Measurements from ENCODE around the gene RABL3.

RABL3 gene

DNA sequence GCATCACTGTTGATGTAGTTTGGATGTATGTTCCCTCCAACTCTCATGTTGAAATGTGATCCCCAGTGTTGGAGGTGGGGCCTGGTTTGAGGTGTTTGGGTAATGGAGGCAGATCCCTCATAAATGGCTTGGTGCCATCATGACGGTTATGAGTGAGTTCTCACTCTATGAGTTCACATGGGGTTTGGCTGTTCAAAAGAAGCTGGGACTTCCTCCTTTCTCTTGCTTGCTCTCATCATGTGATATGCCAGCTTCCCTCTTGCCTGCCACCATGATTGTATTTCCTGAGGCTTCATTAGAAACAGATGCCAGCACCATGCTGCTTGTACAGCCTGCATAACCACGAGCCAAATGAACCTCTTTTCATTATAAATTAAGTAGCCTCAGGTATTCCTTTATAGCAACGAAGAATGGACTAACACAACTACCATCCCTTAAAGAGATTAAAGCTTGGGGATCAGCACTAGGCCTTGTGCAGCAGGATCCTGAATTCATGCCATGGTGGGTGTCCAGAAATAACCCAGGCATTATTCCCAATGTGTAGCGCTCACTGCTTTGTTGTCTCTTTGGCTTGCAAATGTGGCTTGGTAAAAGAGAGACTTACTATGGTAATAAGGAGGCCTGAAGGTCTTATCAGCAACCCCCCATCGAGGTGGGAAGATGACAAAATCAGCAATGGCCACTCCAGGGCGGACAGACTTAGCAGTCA is 104.3 kb downstream of the RABL3 start:
- TF ChIP-seq, protein P1, sequence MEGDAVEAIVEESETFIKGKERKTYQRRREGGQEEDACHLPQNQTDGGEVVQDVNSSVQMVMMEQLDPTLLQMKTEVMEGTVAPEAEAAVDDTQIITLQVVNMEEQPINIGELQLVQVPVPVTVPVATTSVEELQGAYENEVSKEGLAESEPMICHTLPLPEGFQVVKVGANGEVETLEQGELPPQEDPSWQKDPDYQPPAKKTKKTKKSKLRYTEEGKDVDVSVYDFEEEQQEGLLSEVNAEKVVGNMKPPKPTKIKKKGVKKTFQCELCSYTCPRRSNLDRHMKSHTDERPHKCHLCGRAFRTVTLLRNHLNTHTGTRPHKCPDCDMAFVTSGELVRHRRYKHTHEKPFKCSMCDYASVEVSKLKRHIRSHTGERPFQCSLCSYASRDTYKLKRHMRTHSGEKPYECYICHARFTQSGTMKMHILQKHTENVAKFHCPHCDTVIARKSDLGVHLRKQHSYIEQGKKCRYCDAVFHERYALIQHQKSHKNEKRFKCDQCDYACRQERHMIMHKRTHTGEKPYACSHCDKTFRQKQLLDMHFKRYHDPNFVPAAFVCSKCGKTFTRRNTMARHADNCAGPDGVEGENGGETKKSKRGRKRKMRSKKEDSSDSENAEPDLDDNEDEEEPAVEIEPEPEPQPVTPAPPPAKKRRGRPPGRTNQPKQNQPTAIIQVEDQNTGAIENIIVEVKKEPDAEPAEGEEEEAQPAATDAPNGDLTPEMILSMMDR (IDR thresholded peaks at IDR 0.05; ENCODE audit: low read depth, low read length, missing control alignments): no peak
- DNase-seq (ENCODE audit: low read depth): no peak
- in situ Hi-C loops (cut with HindIII; ENCODE audit: low sequenced_read_pairs): no loop called here
- no peak overlapping the region for H3K4me3 ChIP-seq (ENCODE audit: low read depth, low read length)

DNA sequence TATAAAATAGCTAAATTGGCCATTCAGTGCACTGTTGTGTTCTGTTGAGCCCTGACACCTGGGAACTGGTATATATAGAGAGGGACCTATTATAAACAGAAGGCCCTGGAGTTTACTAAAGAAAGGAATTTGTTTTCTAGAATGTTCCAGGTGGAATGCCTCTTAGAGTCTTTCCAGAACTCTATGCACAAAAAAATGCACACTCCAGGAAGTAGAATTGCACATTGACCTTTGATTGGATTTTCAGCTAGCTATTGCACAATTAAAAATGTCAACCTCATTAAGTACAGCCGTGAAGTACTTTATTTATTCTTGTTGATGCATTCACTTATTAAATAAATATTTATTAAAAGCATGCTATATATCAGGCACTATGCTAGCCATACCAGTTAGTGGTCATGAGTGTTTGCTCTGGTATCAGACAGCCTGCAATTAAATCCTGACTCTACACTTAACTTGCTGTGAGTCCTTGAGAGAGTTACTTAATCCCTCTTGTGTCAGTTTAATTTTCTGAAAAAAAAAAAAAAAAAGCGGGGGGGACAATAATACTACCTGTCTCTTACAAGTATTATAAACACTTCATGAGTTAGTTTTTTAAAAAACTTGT is 105.4 kb downstream of the RABL3 start:
- no peak overlapping the region for H3K4me3 ChIP-seq (ENCODE audit: low read depth, low read length)
- TF ChIP-seq, protein P1 (IDR thresholded peaks at IDR 0.05; ENCODE audit: low read depth, low read length, missing control alignments): no peak
- in situ Hi-C loops (cut with HindIII; ENCODE audit: low sequenced_read_pairs): no loop called here
- DNase-seq (ENCODE audit: low read depth): no peak
